Measurements from ENCODE around the gene MCTP2.
A peak's percentile ranks its signal among the peaks of the same experiment; 100 is the strongest.

MCTP2 gene

DNA sequence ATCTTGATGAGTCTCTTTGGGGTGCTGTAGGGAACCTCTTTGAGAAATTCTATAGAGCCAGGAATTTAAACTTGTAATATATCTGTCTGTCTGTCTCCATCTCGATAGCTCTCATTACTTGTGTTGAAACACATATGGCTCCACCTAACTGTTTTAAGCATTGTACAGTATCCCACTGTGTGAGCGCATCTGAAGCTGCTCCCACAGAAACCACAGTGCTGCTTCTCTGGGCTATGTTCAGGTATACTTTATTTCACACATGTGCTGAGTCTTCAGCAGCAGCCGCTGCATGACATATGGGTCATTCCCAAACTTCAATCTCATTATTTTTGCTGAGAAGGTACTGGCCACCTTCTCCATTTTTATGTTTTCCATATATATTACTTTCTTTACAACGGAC, 63.9 kb downstream of the MCTP2 start:
- no peak for DNase-seq (ENCODE audit: low read depth in 1 of 2, low spot score in 1 of 2)

- no peak for DNase-seq (ENCODE audit: low read depth in 1 of 2, low spot score in 1 of 2)
These were observed 65.4 kb downstream of the MCTP2 start for GRCh38 chr15:94296717-94297116.

GRCh38 chr15:94297558-94297957, 66.2 kb downstream of the MCTP2 start:
- DNase-seq (ENCODE audit: low read depth in 1 of 2, low spot score in 1 of 2): no peak

GRCh38 chr15:94298364-94298763, 67.0 kb downstream of the MCTP2 start:
- DNase-seq (ENCODE audit: low read depth in 1 of 2, low spot score in 1 of 2): no peak

- no peak for DNase-seq (ENCODE audit: low read depth in 1 of 2, low spot score in 1 of 2)
These were observed 69.3 kb downstream of the MCTP2 start for GRCh38 chr15:94300612-94301011.

DNA sequence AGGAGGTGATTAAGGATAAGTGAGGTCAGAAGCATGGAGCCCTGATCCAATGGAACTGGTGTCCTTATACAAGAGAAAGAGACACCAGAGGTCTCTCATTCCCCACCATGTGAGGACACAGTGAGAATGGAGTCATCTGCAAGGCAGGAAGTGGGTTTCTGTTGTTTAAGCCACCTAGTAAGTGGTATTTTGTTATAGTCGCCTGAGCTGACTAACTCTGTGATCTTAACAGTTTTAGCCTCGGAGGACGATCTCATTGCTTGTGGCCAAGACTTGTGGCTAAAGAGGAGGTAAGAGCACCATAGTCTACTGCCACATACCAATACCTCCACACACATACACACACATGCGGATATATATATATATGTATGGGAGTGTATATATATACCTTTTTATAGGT, 73.8 kb downstream of the MCTP2 start:
- no peak for DNase-seq (ENCODE audit: low read depth in 1 of 2, low spot score in 1 of 2)

DNA sequence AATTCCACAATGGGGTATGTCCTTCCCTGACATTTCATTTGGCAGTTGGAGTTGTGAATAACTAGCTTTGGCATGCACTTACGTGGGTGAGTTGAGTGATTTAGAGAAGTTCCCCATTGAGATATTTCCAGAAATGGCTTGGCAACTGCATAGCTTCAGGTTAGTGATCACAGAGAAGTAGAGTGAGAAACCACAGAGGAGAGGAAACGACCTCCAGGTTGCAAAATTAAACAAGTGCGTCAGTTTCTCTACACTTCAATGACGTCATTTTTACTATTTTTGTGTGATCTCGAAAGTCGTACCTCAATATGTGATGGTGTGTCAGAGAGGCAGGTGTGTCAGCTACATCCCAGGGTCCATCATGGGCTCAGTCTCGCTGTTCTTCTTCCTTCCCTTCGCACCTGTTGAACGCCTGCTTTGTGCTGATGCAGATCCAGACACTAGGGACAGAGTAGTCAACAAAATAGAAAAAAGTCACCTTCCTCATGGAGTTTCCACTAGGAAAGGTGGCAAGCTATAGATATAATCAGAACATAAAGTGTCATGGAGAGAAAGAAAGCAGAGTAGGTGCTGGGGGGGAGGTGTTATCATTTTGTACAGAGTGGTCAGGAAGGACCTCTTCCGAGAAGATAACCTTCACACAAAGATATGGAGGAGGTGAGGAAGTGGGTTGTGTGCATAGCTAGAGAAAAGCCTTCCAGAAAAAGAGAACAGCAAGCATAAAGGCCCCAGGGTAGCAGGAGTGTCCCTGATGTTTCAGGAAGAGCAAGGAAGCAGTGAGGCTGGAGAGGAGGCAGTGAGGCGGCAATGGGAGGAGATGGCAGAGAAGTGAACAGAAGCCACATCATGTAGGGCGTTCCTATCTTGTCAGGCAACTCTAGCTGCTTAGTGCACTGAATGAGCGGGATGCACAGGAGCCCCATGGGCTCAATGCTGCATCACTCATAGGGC, 75.6 kb downstream of the MCTP2 start:
- DNase-seq (ENCODE audit: low read depth in 1 of 2, low spot score in 1 of 2): no peak

DNA sequence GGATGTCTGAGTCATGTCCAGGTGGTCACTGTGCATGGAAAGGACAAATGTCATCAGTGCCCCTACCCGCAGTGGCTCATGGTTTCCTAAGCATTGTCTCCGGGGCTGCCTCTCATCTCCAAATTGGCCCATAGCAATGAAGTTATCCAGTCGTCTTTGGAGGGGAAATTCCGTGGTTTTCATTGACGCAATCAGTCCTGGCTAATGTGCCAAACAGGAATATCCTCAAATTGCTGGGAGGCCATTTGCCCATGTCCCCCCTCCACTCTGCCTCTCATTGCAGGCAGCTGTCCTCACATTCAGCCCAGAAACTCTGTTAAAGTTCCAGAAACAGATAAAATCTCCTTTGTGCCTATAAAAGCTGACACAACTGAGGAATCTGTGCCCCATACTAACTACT, 81.6 kb downstream of the MCTP2 start:
- DNase-seq (ENCODE audit: low read depth in 1 of 2, low spot score in 1 of 2): no peak

GRCh38 chr15:94314639-94315038, 83.3 kb downstream of the MCTP2 start:
- no peak for DNase-seq (ENCODE audit: low read depth in 1 of 2, low spot score in 1 of 2)

DNA sequence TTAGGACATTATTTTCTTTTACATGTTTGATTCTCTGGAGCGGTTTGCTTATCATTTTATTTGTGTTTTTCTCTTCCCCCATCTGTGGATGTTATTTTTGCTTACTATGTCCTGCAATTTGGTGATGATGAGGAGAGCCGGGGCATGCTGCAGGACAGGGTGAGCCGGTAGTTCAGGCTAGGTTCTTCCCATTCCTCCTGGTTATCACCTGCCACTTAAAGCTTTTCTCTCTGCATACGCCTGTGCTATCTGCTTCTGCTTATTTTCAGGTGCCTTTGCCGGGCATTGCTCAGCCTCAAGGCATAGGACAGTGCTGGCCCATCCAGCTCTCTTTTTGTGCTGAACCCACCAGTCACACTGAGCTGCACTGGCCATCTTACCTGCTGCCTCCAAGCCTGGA, 85.8 kb downstream of the MCTP2 start:
- no peak for DNase-seq (ENCODE audit: low read depth in 1 of 2, low spot score in 1 of 2)

DNA sequence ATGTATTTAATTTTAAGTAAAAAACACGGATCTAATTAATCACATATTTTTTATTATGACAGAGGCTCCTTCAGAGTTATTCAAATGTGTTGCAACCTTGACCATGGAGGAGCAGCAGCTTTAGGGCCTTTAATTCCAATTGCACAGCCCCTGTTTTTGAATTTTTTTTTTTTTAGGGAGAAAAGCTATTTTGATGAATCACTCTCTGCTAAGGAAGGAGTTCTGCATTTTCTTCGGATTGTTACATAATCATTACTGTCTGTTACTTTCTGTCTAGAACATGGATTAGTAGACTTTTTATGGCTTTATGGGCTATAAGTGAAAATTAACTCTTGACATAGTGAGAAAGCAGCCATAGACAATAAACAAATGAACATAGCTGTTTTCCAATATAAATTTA, 90.8 kb downstream of the MCTP2 start:
- no peak for DNase-seq (ENCODE audit: low read depth in 1 of 2, low spot score in 1 of 2)

GRCh38 chr15:94323076-94323475, 91.7 kb downstream of the MCTP2 start:
- no peak for DNase-seq (ENCODE audit: low read depth in 1 of 2, low spot score in 1 of 2)

DNA sequence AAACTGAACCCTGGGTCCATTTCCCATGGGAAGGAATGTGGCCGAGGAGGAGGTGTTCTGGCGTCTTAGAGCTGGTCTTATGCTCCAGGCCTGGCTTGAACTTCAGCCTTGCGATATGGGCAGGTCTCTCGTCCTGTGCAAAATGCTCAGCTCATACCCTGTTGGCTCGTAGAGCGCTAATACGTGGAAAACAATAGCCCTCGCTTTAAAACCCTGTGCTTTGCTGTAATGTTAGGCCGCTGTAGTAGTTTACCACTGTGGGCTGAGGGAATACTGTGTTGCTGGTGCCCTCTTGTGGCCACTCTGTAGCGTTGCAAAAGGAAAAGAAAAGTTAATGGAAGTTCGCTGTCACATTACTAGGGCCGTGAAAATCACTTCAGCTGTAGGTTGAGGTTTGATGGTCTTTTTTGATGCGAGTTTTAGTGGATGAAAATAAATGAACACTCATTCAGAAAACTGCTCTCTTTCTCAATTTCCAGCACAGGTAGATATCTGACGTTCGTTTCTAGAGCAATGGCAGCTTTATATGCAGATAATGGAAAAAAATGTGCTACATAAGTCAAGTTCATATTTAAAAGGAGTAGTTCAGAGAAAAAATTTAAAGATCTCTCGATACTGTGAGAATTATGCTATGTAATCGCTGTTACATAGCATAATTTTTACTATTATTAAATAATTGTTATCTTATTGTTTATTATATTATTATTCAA, 92.9 kb downstream of the MCTP2 start:
- DNase-seq (ENCODE audit: low read depth in 1 of 2, low spot score in 1 of 2): peak; percentile 23 to 27

DNA sequence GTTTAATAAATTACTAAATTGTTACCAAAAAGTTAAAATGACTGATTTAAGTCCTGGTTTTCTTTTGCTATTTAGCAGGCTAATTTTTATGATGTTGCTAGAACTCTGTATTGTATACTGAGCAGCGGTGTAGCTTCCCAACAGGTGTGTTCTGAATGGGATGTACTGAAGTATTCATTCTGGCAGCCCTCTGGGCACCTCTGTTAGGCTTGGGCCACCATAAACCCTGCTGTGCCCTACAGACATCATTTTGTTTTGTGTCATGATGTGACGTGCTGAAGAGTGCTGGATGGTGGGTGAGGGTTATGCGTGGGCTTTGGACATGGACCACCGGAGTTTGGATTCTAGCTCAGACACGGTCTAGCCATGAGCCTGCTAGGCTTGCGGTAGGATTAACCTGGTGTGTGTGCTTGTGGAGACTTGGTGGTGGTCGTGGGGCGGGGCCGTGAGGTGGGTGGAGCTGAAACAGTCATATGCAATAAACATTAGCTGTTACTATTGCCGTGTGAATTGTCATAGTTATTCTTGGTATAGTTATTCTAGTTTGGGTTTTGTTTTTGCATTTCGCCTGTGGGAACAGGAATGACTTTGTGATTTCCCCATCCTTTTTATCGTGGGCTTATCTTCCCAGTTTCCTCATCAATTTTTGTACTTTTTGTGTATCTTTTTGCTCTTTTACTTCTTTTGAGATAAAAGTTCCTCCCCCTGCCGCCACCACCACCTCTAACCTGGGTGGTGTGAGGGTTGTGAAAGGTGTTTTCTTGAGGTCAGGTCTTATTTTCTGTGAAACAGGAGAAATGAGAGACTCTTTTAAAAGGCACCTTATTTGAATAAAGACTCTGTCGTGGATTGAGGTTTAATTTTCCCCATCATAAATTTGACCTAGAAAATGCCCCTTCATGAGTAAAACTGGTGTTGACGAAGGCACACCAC, 93.7 kb downstream of the MCTP2 start:
- no peak for DNase-seq (ENCODE audit: low read depth in 1 of 2, low spot score in 1 of 2)

DNA sequence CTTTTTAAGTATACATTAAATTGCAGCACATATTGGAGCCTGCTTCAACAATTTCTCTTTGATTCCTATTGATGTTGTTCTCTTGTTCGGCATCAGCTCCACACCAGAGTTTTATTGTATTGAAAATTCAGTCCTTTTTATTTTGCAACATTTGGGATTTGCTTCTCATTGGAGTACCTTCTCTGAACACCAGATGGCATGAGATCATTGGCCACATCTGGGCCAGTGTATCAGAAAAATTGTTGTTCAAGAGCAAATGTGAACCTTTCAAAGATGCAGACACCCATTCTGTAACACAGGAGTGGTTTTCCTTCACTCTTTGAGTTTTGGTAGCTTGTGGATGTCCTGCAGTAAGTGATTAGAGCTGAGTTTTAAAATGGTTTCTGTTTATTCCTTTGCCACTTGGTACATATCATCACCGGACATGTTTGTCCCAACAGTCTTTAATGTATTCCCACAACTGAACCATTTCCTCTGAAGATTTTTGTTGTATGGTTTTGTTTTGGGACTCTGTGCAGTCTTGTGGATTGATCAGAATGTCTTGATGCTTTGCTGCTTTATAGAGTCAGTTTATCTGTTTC, 96.1 kb downstream of the MCTP2 start:
- DNase-seq (ENCODE audit: low read depth in 1 of 2, low spot score in 1 of 2): no peak

- no peak for DNase-seq (ENCODE audit: low read depth in 1 of 2, low spot score in 1 of 2)
These were observed 100.4 kb downstream of the MCTP2 start for GRCh38 chr15:94331731-94332130.

DNA sequence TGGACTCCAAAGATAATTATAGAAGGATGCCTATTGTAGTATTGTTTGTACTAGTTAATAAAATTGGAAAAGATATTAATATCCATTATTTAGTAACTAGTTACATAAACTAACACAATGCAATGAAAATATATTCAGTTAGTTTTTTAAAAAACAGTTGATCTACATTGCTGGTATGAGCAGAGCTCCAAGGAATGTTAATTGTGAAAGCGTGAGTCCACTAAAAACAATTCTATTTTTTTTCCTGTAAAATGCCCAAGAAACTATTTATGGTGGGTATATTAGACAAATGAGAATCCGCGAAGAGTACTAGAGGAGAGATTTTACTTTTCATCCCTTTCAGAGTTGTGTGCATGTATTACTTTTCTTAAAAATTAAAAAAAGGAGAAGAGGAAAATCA, 104.3 kb downstream of the MCTP2 start:
- DNase-seq (ENCODE audit: low read depth in 1 of 2, low spot score in 1 of 2): no peak

GRCh38 chr15:94336817-94337467, 105.6 kb downstream of the MCTP2 start:
- DNase-seq (ENCODE audit: low read depth in 1 of 2, low spot score in 1 of 2): no peak

DNA sequence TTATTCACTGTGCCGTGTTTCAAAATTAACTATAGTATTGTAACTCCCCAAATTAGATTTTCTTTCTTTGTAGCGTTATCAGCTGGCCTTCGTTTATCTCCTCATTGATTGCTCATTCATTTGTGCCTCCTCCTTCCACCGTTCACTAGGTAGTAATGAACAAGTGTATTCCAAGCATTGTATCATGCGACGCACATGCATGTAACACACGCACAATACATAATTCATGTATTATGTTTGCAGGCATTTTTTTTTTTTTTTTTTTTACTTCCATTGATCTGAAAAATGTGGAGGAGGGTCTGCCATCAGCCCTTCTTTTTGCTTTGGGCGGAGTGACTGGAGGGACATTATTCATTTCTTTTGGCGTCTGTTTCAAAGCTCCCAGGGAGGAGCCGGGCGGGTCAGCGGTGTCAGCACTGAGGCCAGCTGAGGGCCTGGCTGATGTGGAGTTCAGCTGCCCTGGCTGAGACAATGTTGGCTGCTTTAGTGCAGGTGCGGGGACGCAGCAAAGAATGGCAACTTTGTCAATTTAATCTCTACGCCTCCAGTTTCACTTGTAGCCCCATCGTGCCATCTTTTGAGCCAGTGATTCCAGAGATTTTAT, 107.0 kb downstream of the MCTP2 start:
- DNase-seq (ENCODE audit: low read depth in 1 of 2, low spot score in 1 of 2): no peak

DNA sequence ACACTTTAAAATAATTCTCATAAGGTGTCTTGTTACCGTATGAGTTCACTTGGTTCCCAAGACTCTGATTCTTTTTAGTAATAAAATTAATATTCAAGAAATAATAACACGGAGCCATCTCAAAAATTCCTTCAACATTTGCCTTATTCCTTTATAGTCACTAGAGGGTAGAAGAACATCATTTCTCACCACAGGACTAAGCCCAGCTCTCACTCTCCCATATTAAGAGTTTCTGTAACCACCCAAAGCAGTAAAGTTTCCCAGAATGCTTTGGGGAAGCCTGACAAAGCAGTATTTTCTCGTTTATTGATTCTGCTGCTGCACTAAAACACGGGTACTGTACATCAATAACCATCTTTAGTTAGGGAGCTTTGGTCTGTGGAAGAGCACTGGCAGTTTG, 114.9 kb downstream of the MCTP2 start:
- DNase-seq (ENCODE audit: low read depth in 1 of 2, low spot score in 1 of 2): no peak
